22Rv1 (cell line): ENCODE data around the gene ALPI.

Experiments used
- CTCF ChIP-seq: fragments of 450-650 bp; IDR thresholded peaks from 2 replicates; pipeline ENCODE4 v1.5.1; 2017; ENCODE audit warnings: mild to moderate bottlenecking
- ZFX ChIP-seq: fragments of 450-650 bp; IDR thresholded peaks from 2 replicates; pipeline ENCODE4 v1.6.1; 2017; ENCODE audit warnings: antibody characterized with exemption, borderline replicate concordance

- TF ChIP-seq CTCF: no peak
- no peak for TF ChIP-seq ZFX
Measured at GRCh38 chr2:232441147-232441651, 14.8 kb upstream of the ALPI start.
